Measurements from ENCODE around the gene VWA8.

Gene VWA8

DNA sequence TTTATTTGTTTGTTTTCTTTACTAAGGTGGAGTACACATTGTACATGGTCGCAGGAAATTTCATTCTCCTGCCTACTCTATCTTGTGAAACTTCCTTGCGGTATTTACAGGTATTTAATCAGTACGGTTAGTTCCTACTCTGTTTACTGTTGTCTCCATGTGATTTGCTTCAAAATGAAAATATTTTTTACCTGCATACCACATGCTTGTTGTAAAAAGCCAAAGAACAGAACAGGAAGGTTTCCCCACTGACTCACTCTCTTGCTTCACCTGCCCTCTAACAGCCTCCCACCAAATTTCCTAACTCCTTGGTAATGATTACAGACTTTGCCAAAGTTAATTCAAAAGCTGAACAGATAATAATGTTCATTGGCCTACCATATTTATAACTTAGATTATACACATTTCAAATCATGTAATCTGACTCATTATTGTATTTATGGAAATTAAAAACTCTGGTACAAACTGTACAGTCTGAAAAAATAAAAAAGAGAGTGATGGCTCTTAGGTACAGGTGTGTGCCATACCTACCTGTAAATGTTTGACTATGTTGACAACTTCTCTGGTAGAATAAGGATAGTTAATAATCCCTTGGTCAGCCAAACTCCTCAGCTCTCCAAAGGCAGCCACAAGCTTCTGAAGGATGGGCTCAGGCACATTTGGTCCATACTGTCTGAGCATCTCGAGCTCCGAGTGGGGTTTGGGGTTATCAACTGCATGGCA, 239.9 kb downstream of the VWA8 start:
- peaks cover 9% of the 10 kb centered on the region for H3K36me3 Mint-ChIP-seq
- no peaks in the 10 kb centered on the region for H3K27me3 Mint-ChIP-seq
- no peak overlapping the region for H3K4me3 Mint-ChIP-seq
- H3K9me3 Mint-ChIP-seq = no peaks in the 10 kb centered on the region
- ATAC-seq (ENCODE audit: low read depth) (no peak), DNase-seq (ENCODE audit: low spot score in 2 of 2) (no peak)
- no peak overlapping the region for H3K27ac Mint-ChIP-seq
- no peaks in the 10 kb centered on the region for H3K4me1 Mint-ChIP-seq

DNA sequence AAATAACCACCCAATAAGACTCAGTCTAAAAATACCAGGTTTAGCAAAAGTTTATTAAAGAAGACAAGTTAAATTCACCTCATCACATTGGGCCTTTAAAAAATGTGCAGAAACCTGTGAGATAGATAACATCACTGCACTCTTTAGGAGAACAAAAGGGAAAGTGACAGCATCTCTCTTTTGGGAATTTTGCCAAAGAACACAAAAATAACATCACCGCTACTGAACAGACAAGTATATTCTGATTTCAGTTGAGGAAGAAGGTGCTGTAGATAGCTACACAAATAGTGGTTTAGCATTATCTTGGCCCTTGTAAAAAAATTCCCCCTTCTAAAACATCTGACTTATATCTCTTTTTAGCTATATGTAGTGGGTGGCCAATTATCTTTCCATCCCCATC, 244.7 kb downstream of the VWA8 start:
- Mint-ChIP-seq H3K4me3 (no peak overlapping the region), H3K27me3 (no peaks in the 10 kb centered on the region), H3K27ac (no peak overlapping the region), H3K9me3 (no peaks in the 10 kb centered on the region), H3K36me3 (peaks cover 14% of the 10 kb centered on the region), H3K4me1 (no peaks in the 10 kb centered on the region)
- no peak for ATAC-seq (ENCODE audit: low read depth)
- no peak for DNase-seq (ENCODE audit: low spot score in 2 of 2)

GRCh38 chr13:41713405-41713804, 247.5 kb downstream of the VWA8 start:
- H3K4me1 Mint-ChIP-seq = no peaks in the 10 kb centered on the region
- no peak overlapping the region for H3K27ac Mint-ChIP-seq
- H3K36me3 Mint-ChIP-seq = peaks cover 19% of the 10 kb centered on the region
- no peak for DNase-seq (ENCODE audit: low spot score in 2 of 2)
- no peak overlapping the region for H3K4me3 Mint-ChIP-seq
- no peak for ATAC-seq (ENCODE audit: low read depth)
- H3K27me3 Mint-ChIP-seq = no peaks in the 10 kb centered on the region
- no peaks in the 10 kb centered on the region for H3K9me3 Mint-ChIP-seq

DNA sequence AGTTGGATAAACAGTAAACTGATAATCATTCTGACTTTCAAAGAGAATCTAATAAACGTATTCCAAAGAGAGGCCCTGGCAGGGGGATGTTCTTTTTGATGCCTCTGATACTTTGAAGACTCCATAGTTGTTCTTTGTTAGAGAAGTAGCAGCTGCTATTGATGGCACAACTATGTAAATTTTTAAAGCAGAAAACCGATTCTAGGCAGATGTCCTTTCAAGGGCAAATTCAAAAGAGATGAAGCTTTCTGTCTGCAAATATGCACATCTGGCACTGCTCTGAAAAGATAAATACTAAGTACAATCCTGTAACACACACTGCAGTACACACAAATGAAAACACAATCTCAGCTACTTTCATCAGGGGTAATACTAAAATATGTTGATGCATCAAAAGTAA, 250.1 kb downstream of the VWA8 start:
- Mint-ChIP-seq H3K27ac (no peak overlapping the region), H3K4me1 (no peaks in the 10 kb centered on the region), H3K4me3 (no peak overlapping the region), H3K27me3 (no peaks in the 10 kb centered on the region), H3K36me3 (peaks cover 20% of the 10 kb centered on the region), H3K9me3 (no peaks in the 10 kb centered on the region)
- DNase-seq (ENCODE audit: low spot score in 2 of 2) (no peak), ATAC-seq (ENCODE audit: low read depth) (no peak)

DNA sequence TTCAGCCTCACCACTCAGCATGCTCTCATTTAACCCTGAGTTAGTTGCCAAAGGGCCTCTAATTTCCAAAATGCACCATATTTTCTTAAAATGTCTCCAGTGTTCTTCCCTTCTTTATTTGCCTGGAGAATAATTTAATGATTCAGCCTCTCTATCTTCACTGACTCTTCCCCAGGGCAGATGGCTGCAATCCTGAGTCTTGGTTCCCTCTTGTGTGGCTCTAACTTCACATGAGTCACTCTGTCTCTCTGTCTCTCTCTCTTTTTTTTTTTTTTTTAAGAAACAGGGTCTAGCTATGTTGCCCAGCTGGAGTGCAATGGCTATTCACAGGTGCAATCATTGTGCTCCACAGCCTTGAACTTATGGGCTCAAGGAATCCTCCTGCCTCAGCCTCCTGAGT, 251.4 kb downstream of the VWA8 start:
- no peaks in the 10 kb centered on the region for H3K4me1 Mint-ChIP-seq
- no peak overlapping the region for H3K4me3 Mint-ChIP-seq
- no peak overlapping the region for H3K27ac Mint-ChIP-seq
- no peaks in the 10 kb centered on the region for H3K27me3 Mint-ChIP-seq
- H3K36me3 Mint-ChIP-seq = peaks cover 19% of the 10 kb centered on the region
- H3K9me3 Mint-ChIP-seq = no peaks in the 10 kb centered on the region
- ATAC-seq (ENCODE audit: low read depth) (no peak), DNase-seq (ENCODE audit: low spot score in 2 of 2) (no peak)

- DNase-seq (ENCODE audit: low spot score in 2 of 2) (no peak), ATAC-seq (ENCODE audit: low read depth) (no peak)
- Mint-ChIP-seq H3K36me3 (peaks cover 17% of the 10 kb centered on the region), H3K4me1 (no peaks in the 10 kb centered on the region), H3K27me3 (no peaks in the 10 kb centered on the region), H3K27ac (no peak overlapping the region), H3K4me3 (no peak overlapping the region), H3K9me3 (no peaks in the 10 kb centered on the region)
Measured at GRCh38 chr13:41708713-41709112, 252.2 kb downstream of the VWA8 start.

DNA sequence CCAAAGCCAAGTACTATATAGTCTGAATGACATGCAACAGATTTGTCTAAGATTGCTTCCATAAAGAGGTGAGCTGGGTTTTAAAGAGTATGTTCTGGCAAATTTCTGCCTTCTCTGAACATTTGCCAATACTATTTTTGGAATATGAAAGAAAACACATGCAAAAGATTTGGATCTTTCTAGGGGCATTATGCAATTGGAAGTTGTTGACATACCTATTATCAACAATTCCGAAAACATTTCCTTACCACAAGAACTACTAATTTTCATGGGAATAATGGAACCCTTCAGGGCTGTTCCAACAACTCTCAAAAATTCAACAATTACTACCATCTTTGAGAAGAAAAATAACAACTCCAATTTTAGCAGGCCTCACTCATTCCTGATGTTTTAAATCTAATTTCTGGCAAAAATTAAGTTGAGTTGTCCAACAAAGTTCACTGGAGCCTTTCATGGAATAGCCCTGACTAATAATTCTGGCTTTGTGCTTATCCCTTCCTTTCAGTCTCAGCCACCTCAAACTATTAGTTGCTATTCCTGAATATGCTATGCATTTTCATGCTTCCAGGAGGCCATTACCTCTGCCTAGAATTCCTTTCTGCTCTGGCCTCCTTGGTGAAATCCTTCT, 253.6 kb downstream of the VWA8 start:
- no peak overlapping the region for H3K27ac Mint-ChIP-seq

DNA sequence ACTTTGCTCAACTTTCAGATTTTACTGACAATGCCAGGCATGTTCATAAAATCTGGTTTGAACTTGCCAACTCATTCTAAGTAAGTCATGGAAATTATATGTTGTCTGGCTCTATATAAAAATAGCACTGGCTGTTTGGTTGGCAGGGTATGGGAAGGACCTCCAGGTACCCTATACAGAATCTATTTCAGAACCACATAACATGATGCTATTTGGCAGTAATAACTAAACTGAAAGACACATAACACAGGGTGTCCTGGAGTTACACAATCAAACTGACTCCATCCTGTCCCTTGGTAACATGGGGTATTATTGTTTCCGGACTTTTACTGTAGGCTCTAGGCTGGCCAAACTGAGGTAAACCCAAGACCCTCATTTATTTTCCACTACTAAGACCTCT, 254.8 kb downstream of the VWA8 start:
- H3K27me3 Mint-ChIP-seq = no peaks in the 10 kb centered on the region
- no peaks in the 10 kb centered on the region for H3K4me1 Mint-ChIP-seq
- no peaks in the 10 kb centered on the region for H3K9me3 Mint-ChIP-seq
- DNase-seq (ENCODE audit: low spot score in 2 of 2) (no peak), ATAC-seq (ENCODE audit: low read depth) (no peak)
- no peak overlapping the region for H3K4me3 Mint-ChIP-seq
- no peak overlapping the region for H3K27ac Mint-ChIP-seq
- H3K36me3 Mint-ChIP-seq = peaks cover 15% of the 10 kb centered on the region

More for the DNA sequence above, 253.6 kb downstream of the VWA8 start:
- H3K9me3 Mint-ChIP-seq = no peaks in the 10 kb centered on the region
- no peak for ATAC-seq (ENCODE audit: low read depth)
- no peaks in the 10 kb centered on the region for H3K4me1 Mint-ChIP-seq
- H3K4me3 Mint-ChIP-seq = no peak overlapping the region
- no peak for DNase-seq (ENCODE audit: low spot score in 2 of 2)
- H3K27me3 Mint-ChIP-seq = no peaks in the 10 kb centered on the region
- peaks cover 15% of the 10 kb centered on the region for H3K36me3 Mint-ChIP-seq

DNA sequence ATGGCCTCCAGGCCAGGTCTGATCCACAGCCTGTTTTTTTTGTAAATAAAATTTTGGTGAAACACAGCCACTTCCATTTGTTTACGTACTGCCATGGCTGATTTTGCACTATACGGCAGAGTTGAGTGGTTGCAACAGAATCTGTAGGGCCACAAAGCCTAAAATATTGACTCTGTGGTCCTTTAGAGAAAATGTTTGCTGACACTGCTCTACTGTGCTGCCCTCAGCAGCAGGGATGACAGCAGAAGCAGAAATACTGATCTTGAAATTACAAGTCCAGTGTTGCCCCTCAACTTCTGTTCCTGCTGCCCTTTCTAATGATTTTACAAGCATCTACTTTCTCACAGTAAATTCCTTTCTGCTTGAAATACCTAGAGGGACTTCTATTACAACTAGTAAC, 258.4 kb downstream of the VWA8 start:
- Mint-ChIP-seq H3K36me3 (peaks cover 12% of the 10 kb centered on the region), H3K4me3 (no peak overlapping the region), H3K27me3 (no peaks in the 10 kb centered on the region), H3K4me1 (peaks cover 3% of the 10 kb centered on the region), H3K27ac (no peak overlapping the region), H3K9me3 (no peaks in the 10 kb centered on the region)
- DNase-seq (ENCODE audit: low spot score in 2 of 2) = no peak
- no peak for ATAC-seq (ENCODE audit: low read depth)

DNA sequence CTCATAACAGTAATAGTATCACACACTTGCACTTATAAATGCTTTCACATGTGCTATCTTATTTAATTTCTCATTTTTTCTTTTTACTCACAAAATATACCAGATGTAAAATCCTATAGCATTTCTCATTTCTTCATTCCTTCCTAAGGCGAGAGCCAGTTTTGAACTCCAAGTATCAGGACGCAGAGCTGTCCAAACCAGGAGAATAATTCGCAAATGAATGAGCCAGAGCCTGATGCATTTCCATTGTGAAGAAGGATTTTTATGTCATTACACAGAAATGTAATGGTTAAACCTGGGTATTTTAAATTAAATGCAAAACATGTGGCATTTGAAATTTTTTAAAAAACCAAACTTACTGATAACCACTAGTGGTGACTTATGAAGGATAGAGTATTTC, 259.2 kb downstream of the VWA8 start:
- no peak overlapping the region for H3K27ac Mint-ChIP-seq
- no peaks in the 10 kb centered on the region for H3K27me3 Mint-ChIP-seq
- H3K4me1 Mint-ChIP-seq = peaks cover 5% of the 10 kb centered on the region
- H3K36me3 Mint-ChIP-seq = peaks cover 14% of the 10 kb centered on the region
- ATAC-seq (ENCODE audit: low read depth) = no peak
- DNase-seq (ENCODE audit: low spot score in 2 of 2) = no peak
- no peaks in the 10 kb centered on the region for H3K9me3 Mint-ChIP-seq
- H3K4me3 Mint-ChIP-seq = no peak overlapping the region

- DNase-seq (ENCODE audit: low spot score in 2 of 2) (no peak), ATAC-seq (ENCODE audit: low read depth) (no peak)
- Mint-ChIP-seq H3K27me3 (no peaks in the 10 kb centered on the region), H3K4me3 (no peak overlapping the region), H3K27ac (no peak overlapping the region), H3K9me3 (no peaks in the 10 kb centered on the region), H3K36me3 (peaks cover 14% of the 10 kb centered on the region), H3K4me1 (peaks cover 7% of the 10 kb centered on the region)
Measured at GRCh38 chr13:41700790-41701310, 260.1 kb downstream of the VWA8 start.

GRCh38 chr13:41699759-41700158, 261.1 kb downstream of the VWA8 start:
- Mint-ChIP-seq H3K9me3 (no peaks in the 10 kb centered on the region), H3K4me3 (no peak overlapping the region), H3K27me3 (no peaks in the 10 kb centered on the region), H3K36me3 (peaks cover 14% of the 10 kb centered on the region), H3K4me1 (peaks cover 13% of the 10 kb centered on the region), H3K27ac (no peak overlapping the region)
- ATAC-seq (ENCODE audit: low read depth) (no peak), DNase-seq (ENCODE audit: low spot score in 2 of 2) (no peak)

DNA sequence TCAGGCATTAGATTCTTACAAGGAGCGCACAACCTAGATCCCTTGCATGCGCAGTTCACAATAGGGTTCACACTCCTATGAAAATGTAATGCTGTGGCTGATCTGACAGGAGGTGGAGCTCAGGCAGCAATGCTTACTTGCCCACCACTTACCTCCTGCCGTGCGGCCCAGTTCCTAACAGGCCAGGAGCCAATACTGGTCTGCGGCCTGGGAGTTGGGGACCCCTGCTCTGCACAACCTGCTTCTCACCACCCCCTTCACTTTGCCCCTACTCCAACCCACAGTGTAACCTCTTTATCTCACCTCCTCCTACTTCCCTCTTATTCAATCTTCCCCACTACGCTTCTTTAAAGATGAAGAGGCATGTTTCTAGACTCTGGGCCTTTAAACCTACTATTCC, 263.3 kb downstream of the VWA8 start:
- peaks cover 16% of the 10 kb centered on the region for H3K36me3 Mint-ChIP-seq
- no peak overlapping the region for H3K4me3 Mint-ChIP-seq
- no peak for ATAC-seq (ENCODE audit: low read depth)
- H3K27ac Mint-ChIP-seq = no peak overlapping the region
- H3K4me1 Mint-ChIP-seq = peaks cover 13% of the 10 kb centered on the region
- H3K9me3 Mint-ChIP-seq = no peaks in the 10 kb centered on the region
- DNase-seq (ENCODE audit: low spot score in 2 of 2) = no peak
- H3K27me3 Mint-ChIP-seq = no peaks in the 10 kb centered on the region

DNA sequence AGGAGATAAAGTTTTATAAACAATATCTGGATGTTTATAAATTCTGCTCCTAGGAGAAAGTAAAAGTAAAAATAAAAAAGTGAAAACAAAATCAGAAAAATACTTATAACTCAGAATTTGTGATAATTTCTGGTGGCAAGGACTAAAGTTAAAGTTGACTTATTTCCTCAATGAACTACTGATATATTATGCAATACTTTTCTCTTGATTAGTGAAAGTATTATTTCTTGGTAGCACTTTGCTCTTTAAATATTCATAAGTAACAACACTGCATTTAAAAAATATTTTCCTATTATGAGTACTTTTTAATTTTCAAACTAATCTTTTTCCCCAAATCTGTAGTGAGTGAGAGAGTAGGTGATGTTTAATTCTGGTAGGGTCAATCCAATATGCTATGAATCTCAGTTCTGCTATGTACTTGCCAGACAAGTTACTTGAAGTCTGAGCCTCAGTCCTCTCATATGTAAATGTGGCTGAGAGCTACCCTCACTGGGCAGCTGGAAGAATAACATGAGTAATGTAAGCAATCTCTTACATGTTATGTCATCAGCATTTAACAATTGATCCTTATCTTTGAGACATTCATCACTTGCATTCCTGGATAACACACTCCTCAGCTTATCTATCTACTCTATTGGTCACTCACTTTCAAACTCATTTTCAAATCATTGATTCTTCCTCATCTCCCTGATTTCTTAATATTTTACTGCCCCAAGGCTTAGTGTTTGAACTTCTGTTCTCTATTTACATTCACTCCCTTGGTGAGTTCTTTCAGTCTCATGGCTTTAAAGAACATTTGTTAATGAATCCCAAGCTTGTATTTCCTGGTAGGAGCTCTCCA, 264.5 kb downstream of the VWA8 start:
- Mint-ChIP-seq H3K27ac (no peak overlapping the region), H3K4me1 (peaks cover 13% of the 10 kb centered on the region), H3K27me3 (no peaks in the 10 kb centered on the region), H3K36me3 (peaks cover 16% of the 10 kb centered on the region), H3K9me3 (no peaks in the 10 kb centered on the region), H3K4me3 (no peak overlapping the region)
- no peak for ATAC-seq (ENCODE audit: low read depth)
- DNase-seq (ENCODE audit: low spot score in 2 of 2) = no peak

Measured in memory B cell (primary cell).